ENCODE measurements around the gene IFFO2.
A peak's percentile ranks its signal among the peaks of the same experiment; 100 is the strongest.

Gene IFFO2

DNA sequence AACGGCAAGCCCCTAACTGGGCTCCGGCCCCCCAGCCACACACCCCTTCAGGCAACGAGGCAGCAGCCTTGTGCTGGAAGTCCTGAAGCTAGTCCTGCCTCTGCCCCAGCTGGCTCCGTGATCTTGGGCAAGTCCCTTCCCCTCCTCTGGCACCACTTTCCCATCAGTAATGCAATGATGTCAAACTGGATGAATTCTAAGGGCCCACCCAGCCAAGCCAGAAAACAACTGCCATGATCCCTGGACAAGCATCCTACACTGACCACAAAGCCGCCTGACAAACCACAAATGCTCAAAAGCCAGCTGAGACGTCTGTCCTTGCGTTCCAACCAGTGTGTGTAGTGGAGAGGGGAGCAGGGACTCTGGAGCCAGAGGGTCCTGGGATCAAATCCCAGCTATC is 26.8 kb downstream of the IFFO2 start:
- no peak for DNase-seq (ENCODE audit: low read depth)
- no peak overlapping the region for H3K4me3 ChIP-seq (ENCODE audit: low read length)
- TF ChIP-seq, protein P1, sequence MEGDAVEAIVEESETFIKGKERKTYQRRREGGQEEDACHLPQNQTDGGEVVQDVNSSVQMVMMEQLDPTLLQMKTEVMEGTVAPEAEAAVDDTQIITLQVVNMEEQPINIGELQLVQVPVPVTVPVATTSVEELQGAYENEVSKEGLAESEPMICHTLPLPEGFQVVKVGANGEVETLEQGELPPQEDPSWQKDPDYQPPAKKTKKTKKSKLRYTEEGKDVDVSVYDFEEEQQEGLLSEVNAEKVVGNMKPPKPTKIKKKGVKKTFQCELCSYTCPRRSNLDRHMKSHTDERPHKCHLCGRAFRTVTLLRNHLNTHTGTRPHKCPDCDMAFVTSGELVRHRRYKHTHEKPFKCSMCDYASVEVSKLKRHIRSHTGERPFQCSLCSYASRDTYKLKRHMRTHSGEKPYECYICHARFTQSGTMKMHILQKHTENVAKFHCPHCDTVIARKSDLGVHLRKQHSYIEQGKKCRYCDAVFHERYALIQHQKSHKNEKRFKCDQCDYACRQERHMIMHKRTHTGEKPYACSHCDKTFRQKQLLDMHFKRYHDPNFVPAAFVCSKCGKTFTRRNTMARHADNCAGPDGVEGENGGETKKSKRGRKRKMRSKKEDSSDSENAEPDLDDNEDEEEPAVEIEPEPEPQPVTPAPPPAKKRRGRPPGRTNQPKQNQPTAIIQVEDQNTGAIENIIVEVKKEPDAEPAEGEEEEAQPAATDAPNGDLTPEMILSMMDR (conservative IDR thresholded peaks at IDR 0.05; ENCODE audit: low read depth, low read length) = no peak

DNA sequence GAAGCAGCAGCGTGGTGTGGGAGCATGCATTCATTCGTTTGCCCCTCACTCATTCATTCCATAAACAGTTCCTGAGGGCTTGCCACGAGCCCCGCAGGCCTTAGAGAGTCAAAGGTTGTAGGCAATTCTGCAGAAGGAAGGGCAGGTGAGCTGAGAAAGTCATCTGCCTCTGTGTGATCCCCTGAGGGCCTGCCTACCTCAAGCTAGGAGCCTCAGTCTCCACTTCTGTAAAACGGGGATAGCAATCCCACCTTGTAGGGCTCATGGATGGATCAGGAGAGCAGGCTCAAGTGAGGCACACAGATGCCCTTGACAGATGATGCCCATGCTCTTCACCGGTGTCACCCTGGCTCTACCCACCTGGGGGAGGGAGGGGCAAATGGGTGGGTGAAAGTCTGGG is 27.5 kb downstream of the IFFO2 start:
- H3K4me3 ChIP-seq (ENCODE audit: low read length) = no peak overlapping the region
- TF ChIP-seq, protein P1 (conservative IDR thresholded peaks at IDR 0.05; ENCODE audit: low read depth, low read length) = no peak
- DNase-seq (ENCODE audit: low read depth) = no peak

DNA sequence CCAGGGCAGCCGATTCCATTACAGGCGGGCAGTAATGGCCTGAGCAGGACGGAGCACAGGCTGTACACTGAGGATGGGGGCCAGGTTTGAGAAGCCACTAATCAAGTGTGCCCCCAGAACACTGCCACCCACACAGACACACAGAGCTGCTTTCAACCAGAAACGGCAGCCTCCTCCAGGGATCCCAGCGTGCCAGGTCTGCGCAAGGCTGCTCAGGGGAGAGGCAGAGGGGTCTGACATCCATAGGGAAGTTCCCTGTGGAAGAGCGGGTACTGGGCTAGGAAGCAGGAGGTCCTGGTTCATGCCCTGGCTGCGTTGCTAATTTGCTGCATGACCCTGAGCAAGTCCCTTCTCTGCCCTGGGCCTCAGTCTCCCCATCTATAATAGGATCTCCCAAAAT is 28.1 kb downstream of the IFFO2 start:
- DNase-seq (ENCODE audit: low read depth) = no peak
- no peak overlapping the region for H3K4me3 ChIP-seq (ENCODE audit: low read length)
- TF ChIP-seq, protein P1 (conservative IDR thresholded peaks at IDR 0.05; ENCODE audit: low read depth, low read length) = no peak

DNA sequence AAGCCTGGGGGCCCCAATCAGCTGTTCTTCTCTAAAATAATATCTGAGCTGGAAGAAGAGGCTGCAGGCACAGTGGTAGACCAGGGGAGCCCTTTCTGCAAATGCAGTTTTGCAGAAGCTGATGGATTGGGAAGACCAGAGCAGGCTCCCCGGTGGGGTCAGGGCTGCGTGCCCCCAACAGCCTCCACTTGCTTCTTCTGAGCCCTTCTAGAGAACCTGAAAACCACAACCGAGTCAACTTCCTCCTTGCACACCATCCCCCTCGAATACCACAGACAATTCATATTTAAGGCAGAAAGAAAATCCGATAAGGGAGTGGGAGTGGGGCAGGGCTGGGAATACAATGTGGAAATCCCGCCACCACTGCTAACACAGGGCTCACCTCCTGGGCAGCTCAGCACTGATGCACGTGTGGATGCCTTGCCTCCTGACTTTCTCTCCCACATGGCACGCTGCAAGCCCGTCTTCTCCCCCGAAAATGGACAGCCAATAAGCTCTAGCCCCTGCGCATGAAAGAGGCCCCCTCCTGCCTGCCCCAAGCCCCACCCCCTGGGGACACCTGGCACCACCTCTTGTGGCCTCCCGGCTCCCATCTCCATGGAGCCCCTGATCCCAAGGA is 28.7 kb downstream of the IFFO2 start:
- no peak overlapping the region for H3K4me3 ChIP-seq (ENCODE audit: low read length)
- DNase-seq (ENCODE audit: low read depth) = no peak
- TF ChIP-seq, protein P1 (conservative IDR thresholded peaks at IDR 0.05; ENCODE audit: low read depth, low read length) = no peak

DNA sequence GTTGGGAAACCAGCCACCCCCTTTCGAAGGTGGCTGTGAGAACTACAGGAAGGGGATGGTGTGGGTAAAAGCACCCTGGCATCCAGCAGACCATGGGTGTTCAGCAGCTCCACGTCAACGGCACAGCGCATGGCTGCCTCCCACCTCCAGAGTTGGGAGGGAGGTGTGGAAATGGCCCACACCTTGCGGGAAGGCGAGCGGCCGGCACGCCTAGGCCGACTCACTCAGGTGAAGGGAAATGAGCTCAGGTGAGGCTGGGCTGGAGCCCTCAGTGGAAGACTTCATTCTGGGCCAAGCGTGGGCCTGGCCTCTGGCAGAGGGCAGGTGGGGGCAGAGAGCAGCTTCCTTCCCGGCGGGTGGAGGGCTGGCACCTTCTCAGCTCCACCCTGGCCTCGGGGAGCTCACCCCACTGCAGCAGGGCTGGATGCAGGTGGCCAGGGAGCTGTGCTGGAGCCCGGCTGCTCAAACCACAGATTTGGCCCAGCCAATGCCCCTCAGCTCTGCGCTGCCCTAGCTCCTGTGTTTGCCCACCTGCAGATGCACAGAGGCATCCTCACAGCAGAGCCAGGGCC is 29.3 kb downstream of the IFFO2 start:
- TF ChIP-seq, protein P1 (conservative IDR thresholded peaks at IDR 0.05; ENCODE audit: low read depth, low read length) = no peak
- no peak for DNase-seq (ENCODE audit: low read depth)
- H3K4me3 ChIP-seq (ENCODE audit: low read length) = no peak overlapping the region

DNA sequence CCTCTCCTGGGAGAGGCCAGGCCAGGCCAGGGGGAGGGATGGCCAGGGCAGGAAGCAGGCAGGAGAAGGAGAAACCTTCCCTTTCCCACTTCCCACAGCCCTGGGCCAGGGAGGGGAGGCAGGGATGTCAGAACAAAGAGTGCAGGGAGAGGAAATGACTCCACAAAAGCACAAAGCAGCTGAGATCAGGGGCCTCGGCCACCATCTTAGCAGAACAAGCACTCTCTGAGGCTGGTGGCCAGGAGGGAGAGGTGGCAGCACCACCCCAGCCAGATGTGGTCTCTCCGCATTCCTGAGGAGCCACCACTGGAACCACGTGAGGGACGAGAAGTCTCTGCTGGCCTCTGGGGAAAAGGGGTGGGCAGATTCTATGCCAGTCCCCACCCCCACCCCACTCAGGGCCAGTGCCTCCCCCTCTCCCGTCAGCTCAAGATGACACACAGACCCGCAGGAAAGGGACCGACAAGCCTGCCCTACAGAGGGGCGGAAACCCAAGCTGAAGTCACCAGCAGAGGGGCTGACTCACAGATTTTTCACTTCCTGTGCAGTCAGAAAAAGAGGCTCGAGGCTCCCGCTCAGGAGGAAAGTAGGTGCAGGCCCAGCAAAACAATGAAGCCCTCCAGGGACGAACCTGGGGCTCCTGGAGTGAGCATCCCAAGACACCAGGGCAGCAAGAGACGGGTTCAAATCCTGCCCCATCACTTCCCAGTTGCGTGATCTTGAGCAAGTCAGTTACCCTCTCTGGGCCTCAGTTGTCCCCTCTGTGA is 30.0 kb downstream of the IFFO2 start:
- DNase-seq (ENCODE audit: low read depth) = no peak
- no peak overlapping the region for H3K4me3 ChIP-seq (ENCODE audit: low read length)
- TF ChIP-seq, protein P1 (conservative IDR thresholded peaks at IDR 0.05; ENCODE audit: low read depth, low read length) = peak; percentile 13
